IMR-90 (cell line): ENCODE measurements around the gene SEC24D. TPM values are rescaled to one million over a fixed set of nuclear protein-coding genes. Genes with fewer than 3 reads are reported as not detected.

ENCODE experiments used
- ATAC-seq: fragments of 200-7000 bp; cut with Tn5 transposase; 2 replicates; pipeline ENCODE4 v1.9.1; 2020; ENCODE audit warnings: low read depth, mild to moderate bottlenecking, moderate library complexity
- BruUV-seq: library from RNA; stranded (reverse); fragments of 400-500 nt; replicated peaks from 2 replicates; lab custom pipeline; 2021; lab: Mats Ljungman, UMichigan
- CTCF ChIA-PET: fragments of 300-600 bp; formaldehyde crosslinking; extraction: SDS; loops from one replicate; lab custom pipeline; 2021; ENCODE audit warnings: antibody characterized with exemption; lab: Yijun Ruan, JAX
- POLR2A ChIA-PET: fragments of 300-600 bp; sonication (Branson Sonifier 250); formaldehyde crosslinking; loops from one replicate; lab custom pipeline; 2022; ENCODE audit warnings: antibody characterized with exemption; ENCODE audit not compliant: unreplicated experiment; lab: Charles Lee
- DNase-seq: peaks from one replicate; pipeline ENCODE4 v3.0.0; 2013
- H2AFZ ChIP-seq: replicated peaks from 2 replicates; pipeline ENCODE3; 2013; ENCODE audit warnings: low read length, mild to moderate bottlenecking; ENCODE audit not compliant: poor library complexity
- H2AK5ac ChIP-seq: 2 replicates; pipeline ENCODE4 v1.6.1; 2013; ENCODE audit warnings: low read depth, low read length, inconsistent platforms
- H2AK9ac ChIP-seq: replicated peaks from 2 replicates; pipeline ENCODE3; 2013; ENCODE audit warnings: mild to moderate bottlenecking, low read depth, low read length, moderate library complexity; ENCODE audit not compliant: poor library complexity
- H2BK120ac ChIP-seq: 2 replicates; pipeline ENCODE4 v1.6.1; 2013; ENCODE audit warnings: low read depth, low read length, inconsistent platforms
- H2BK15ac ChIP-seq: 3 replicates; pipeline ENCODE4 v1.6.1; 2013; ENCODE audit warnings: low read depth, low read length, inconsistent platforms
- H2BK20ac ChIP-seq: 2 replicates; pipeline ENCODE4 v1.6.1; 2013; ENCODE audit warnings: low read depth, mild to moderate bottlenecking, inconsistent platforms, low read length, moderate library complexity
- H2BK5ac ChIP-seq: 2 replicates; pipeline ENCODE4 v1.6.1; 2013; ENCODE audit warnings: mild to moderate bottlenecking, low read depth, low read length, inconsistent platforms; ENCODE audit not compliant: poor library complexity, severe bottlenecking
- H3K14ac ChIP-seq: replicated peaks from 2 replicates; pipeline ENCODE4 v1.6.1; 2013; ENCODE audit warnings: low read depth, low read length, inconsistent platforms
- H3K18ac ChIP-seq: 2 replicates; pipeline ENCODE4 v1.6.1; 2013; ENCODE audit warnings: low read depth, low read length, control low read depth
- H3K23ac ChIP-seq: 2 replicates; pipeline ENCODE4 v1.6.1; 2013; ENCODE audit warnings: low read depth, low read length, inconsistent platforms
- H3K27ac ChIP-seq: 2 replicates; pipeline ENCODE4 v1.5.1; 2013; ENCODE audit warnings: mild to moderate bottlenecking, control low read depth, low read length; ENCODE audit not compliant: insufficient read depth
- H3K27me3 ChIP-seq: 2 replicates; pipeline ENCODE4 v1.6.1; 2013; ENCODE audit warnings: low read length; ENCODE audit not compliant: control insufficient read depth, insufficient read depth
- H3K36me3 ChIP-seq: 2 replicates; pipeline ENCODE4 v1.6.1; 2013; ENCODE audit warnings: low read length, mixed read lengths; ENCODE audit not compliant: control insufficient read depth, insufficient read depth
- H3K4ac ChIP-seq: 2 replicates; pipeline ENCODE4 v1.6.1; 2013; ENCODE audit warnings: low read depth, low read length, inconsistent platforms
- H3K4me1 ChIP-seq: 2 replicates; pipeline ENCODE4 v1.6.1; 2013; ENCODE audit warnings: low read length, mixed read lengths; ENCODE audit not compliant: control insufficient read depth, insufficient read depth
- H3K4me2 ChIP-seq: 2 replicates; pipeline ENCODE4 v1.6.1; 2013; ENCODE audit warnings: low read depth, mild to moderate bottlenecking, control low read depth, low read length, moderate library complexity
- H3K4me3 ChIP-seq: 2 replicates; pipeline ENCODE4 v1.5.1; 2013; ENCODE audit warnings: low read depth, mild to moderate bottlenecking, control low read depth, low read length, moderate library complexity; ENCODE audit not compliant: insufficient read depth
- H3K56ac ChIP-seq: 2 replicates; pipeline ENCODE4 v1.6.1; 2013; ENCODE audit warnings: low read length, inconsistent platforms; ENCODE audit not compliant: insufficient read depth; ENCODE audit errors: extremely low read depth
- H3K79me1 ChIP-seq, 2 experiments: 2 replicates each; pipeline ENCODE4 v1.6.1; 2013; ENCODE audit warnings: low read length in 2 of 2, inconsistent platforms in 1 of 2, low read depth in 1 of 2
- H3K9ac ChIP-seq: 2 replicates; pipeline ENCODE4 v1.6.1; 2013; ENCODE audit warnings: low read depth, low read length, control low read depth
- H3K9me1 ChIP-seq: 2 replicates; pipeline ENCODE4 v1.6.1; 2013; ENCODE audit warnings: low read length, inconsistent platforms; ENCODE audit not compliant: insufficient read depth
- H3K9me3 ChIP-seq: 2 replicates; pipeline ENCODE4 v1.6.1; 2013; ENCODE audit warnings: low read length; ENCODE audit not compliant: control insufficient read depth, insufficient read depth
- H4K20me1 ChIP-seq: 2 replicates; pipeline ENCODE4 v1.6.1; 2013; ENCODE audit warnings: low read length, inconsistent platforms; ENCODE audit not compliant: insufficient read depth
- H4K5ac ChIP-seq: 2 replicates; pipeline ENCODE4 v1.6.1; 2013; ENCODE audit warnings: mild to moderate bottlenecking, low read depth, low read length, control low read depth
- H4K8ac ChIP-seq, 2 experiments: 2 replicates each; pipeline ENCODE4 v1.6.1; 2013; ENCODE audit warnings: low read depth in 2 of 2, low read length in 2 of 2, control low read depth in 1 of 2, inconsistent platforms in 1 of 2
- H4K91ac ChIP-seq: 2 replicates; pipeline ENCODE4 v1.6.1; 2013; ENCODE audit warnings: low read depth, low read length, inconsistent platforms; ENCODE audit not compliant: insufficient read depth
- BHLHE40 ChIP-seq: fragments of 150-350 bp; IDR thresholded peaks from 2 replicates; pipeline ENCODE4 v1.6.1; 2016; ENCODE audit warnings: mild to moderate bottlenecking, low read depth, low read length
- CEBPB ChIP-seq: IDR thresholded peaks from 2 replicates; pipeline ENCODE4 v1.6.1; 2012; ENCODE audit warnings: low read depth, low read length, improper control_type of control experiment
- CHD1 ChIP-seq: IDR thresholded peaks from 2 replicates; pipeline ENCODE4 v1.6.1; 2012; ENCODE audit warnings: low read depth, low read length, improper control_type of control experiment
- CTCF ChIP-seq: conservative IDR thresholded peaks from 2 replicates; pipeline ENCODE4 v1.5.1; 2012; ENCODE audit warnings: mild to moderate bottlenecking, low read depth, low read length, improper control_type of control experiment
- FOS ChIP-seq: fragments of 150-350 bp; IDR thresholded peaks from 2 replicates; pipeline ENCODE4 v1.6.1; 2016; ENCODE audit warnings: low read depth, low read length
- MAFK ChIP-seq: IDR thresholded peaks from 2 replicates; pipeline ENCODE4 v1.6.1; 2012; ENCODE audit warnings: low read depth, low read length, improper control_type of control experiment
- MAZ ChIP-seq: IDR thresholded peaks from 2 replicates; pipeline ENCODE4 v1.6.1; 2012; ENCODE audit warnings: low read depth, mild to moderate bottlenecking, low read length, improper control_type of control experiment, moderate library complexity, borderline replicate concordance
- MXI1 ChIP-seq: IDR thresholded peaks from 2 replicates; pipeline ENCODE4 v1.6.1; 2012; ENCODE audit warnings: low read depth, mild to moderate bottlenecking, low read length, moderate library complexity, borderline replicate concordance
- NFE2L2 ChIP-seq: fragments of 150-350 bp; IDR thresholded peaks from 2 replicates; pipeline ENCODE4 v1.6.1; 2016; ENCODE audit warnings: low read depth, mild to moderate bottlenecking, low read length
- POLR2A ChIP-seq: IDR thresholded peaks from 2 replicates; pipeline ENCODE4 v1.6.1; 2012; ENCODE audit warnings: mild to moderate bottlenecking, low read depth, low read length
- RAD21 ChIP-seq: IDR thresholded peaks from 2 replicates; pipeline ENCODE4 v1.6.1; 2012; ENCODE audit warnings: low read length, improper control_type of control experiment
- RCOR1 ChIP-seq: IDR thresholded peaks from 2 replicates; pipeline ENCODE4 v1.6.1; 2012; ENCODE audit warnings: mild to moderate bottlenecking, low read length, improper control_type of control experiment; ENCODE audit not compliant: insufficient replicate concordance
- RFX5 ChIP-seq: IDR thresholded peaks from 2 replicates; pipeline ENCODE4 v1.8.0; 2012; ENCODE audit warnings: low read depth, mild to moderate bottlenecking, low read length, moderate library complexity
- SMC3 ChIP-seq: fragments of 150-350 bp; IDR thresholded peaks from 2 replicates; pipeline ENCODE4 v1.6.1; 2016; ENCODE audit warnings: low read depth, mild to moderate bottlenecking, antibody characterized with exemption, low read length, moderate library complexity
- USF2 ChIP-seq: fragments of 150-350 bp; IDR thresholded peaks from 2 replicates; pipeline ENCODE4 v1.6.1; 2017; ENCODE audit warnings: mild to moderate bottlenecking, antibody characterized with exemption, low read length, low read depth
- whole genome bisulfite sequencing, 2 experiments: methylation state at CpG; one replicate each; pipeline versions ENCODE4 v1.1.5 to v1.1.7; 2013; ENCODE audit warnings: missing lambda C conversion rate in 2 of 2; ENCODE audit not compliant: insufficient read length in 1 of 2; ENCODE audit errors: extremely low coverage in 2 of 2; 5-methylcytosine and 5-hydroxymethylcytosine counted together
- dilution Hi-C: fragments of 300-500 bp; cut with HindIII; formaldehyde crosslinking; loops from one replicate; pipeline ENCODE4 v1.14.3; 2018; ENCODE audit warnings: low sequenced_read_pairs; ENCODE audit not compliant: unreplicated experiment
- in situ Hi-C: fragments of 300-500 bp; cut with MboI; formaldehyde crosslinking; loops from 3 replicates; pipeline ENCODE4 v1.14.3; 2019; ENCODE audit warnings: low sequenced_read_pairs, inconsistent platforms, mixed read lengths
- intact Hi-C: fragments of 100-400 bp; cut with micrococcal nuclease; formaldehyde crosslinking; loops from 2 replicates; pipeline ENCODE4 v1.10.0; 2022
- polyA plus RNA-seq, 3 experiments: library from polyadenylated mRNA; depleted of rRNA; stranded (reverse); fragments of >200 nt; gene quantifications; 2 replicates each; pipeline ENCODE4 v1.2.3, GENCODE V29; 2012; ENCODE audit warnings: low replicate concordance in 1 of 3
- total RNA-seq: library from RNA; depleted of rRNA; stranded (reverse); fragments of >200 nt; gene quantifications from 2 replicates; pipeline ENCODE4 v1.2.3, GENCODE V29; 2012
- TF ChIP-seq, protein P1 (sequence below): fragments of 150-350 bp; IDR thresholded peaks from 2 replicates; pipeline ENCODE4 v1.6.1; 2016; ENCODE audit warnings: low read depth, mild to moderate bottlenecking, low read length, moderate library complexity, borderline replicate concordance

Gene SEC24D
- total and polyA plus RNA-seq, 2 of the 4 experiments (the other 2 are of a cell fraction): 93.2 to 111 TPM

DNA sequence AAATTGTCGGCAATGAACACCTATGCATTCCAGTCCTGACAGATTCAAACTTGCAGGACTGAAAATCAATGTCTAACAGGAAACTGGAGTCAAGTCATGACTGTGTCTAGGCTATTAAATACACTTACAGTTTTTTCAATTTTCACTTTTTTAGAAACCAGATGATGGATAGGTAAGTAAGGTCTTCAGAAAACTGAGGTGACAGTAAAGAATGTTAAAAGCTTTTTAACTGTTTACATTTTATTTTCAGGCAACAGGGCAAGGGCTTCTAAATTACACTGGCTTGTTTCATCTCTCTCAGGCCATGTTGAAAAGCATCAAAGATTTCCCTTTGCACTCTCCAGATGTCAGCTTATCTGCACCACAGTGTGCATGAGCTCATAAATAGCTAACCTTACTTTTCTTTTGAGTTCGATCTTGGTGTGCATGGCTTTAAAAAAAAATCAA is 65.2 kb downstream of the SEC24D start:
- no peak overlapping the region for H3K23ac ChIP-seq
- ChIA-PET CTCF (no interaction called here), POLR2A (no interaction called here)
- DNase-seq: peak; percentile 39
- H3K36me3 ChIP-seq: peaks cover 21% of the 10 kb centered on the region
- no peak overlapping the region for H2AFZ ChIP-seq
- intact Hi-C loops: no loop called here
- no peaks in the 10 kb centered on the region for H3K9me3 ChIP-seq
- no peak overlapping the region for H3K18ac ChIP-seq
- H4K5ac ChIP-seq: no peak overlapping the region
- no peak overlapping the region for H3K4ac ChIP-seq
- peaks cover 18% of the 10 kb centered on the region for H3K4me1 ChIP-seq
- TF ChIP-seq MAZ: no peak
- no peak for TF ChIP-seq NFE2L2
- TF ChIP-seq RFX5: no peak
- TF ChIP-seq CEBPB: no peak
- no peak for TF ChIP-seq USF2
- no peak for TF ChIP-seq RAD21
- no peak for TF ChIP-seq MXI1
- no peak for TF ChIP-seq FOS
- no peak for TF ChIP-seq BHLHE40
- no peak for TF ChIP-seq CTCF
- TF ChIP-seq RCOR1: no peak
- no peak for TF ChIP-seq CHD1
- no peak for TF ChIP-seq POLR2A
- no peak for TF ChIP-seq SMC3
- TF ChIP-seq, protein P1, sequence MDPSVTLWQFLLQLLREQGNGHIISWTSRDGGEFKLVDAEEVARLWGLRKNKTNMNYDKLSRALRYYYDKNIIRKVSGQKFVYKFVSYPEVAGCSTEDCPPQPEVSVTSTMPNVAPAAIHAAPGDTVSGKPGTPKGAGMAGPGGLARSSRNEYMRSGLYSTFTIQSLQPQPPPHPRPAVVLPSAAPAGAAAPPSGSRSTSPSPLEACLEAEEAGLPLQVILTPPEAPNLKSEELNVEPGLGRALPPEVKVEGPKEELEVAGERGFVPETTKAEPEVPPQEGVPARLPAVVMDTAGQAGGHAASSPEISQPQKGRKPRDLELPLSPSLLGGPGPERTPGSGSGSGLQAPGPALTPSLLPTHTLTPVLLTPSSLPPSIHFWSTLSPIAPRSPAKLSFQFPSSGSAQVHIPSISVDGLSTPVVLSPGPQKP: no peak
- TF ChIP-seq MAFK: no peak
- no peak overlapping the region for H2BK15ac ChIP-seq
- no TSS peak for BruUV-seq
- H2AK5ac ChIP-seq: no peak overlapping the region
- ATAC-seq: no peak
- no peak overlapping the region for H4K91ac ChIP-seq
- H3K27ac ChIP-seq: peak overlapping the region; percentile 36; the same call in 1 of the 2 replicates
- H3K9me1 ChIP-seq: peaks cover 8% of the 10 kb centered on the region
- no peak overlapping the region for H4K8ac ChIP-seq
- no peak overlapping the region for H3K4me2 ChIP-seq
- no peak overlapping the region for H3K4me3 ChIP-seq
- no peak overlapping the region for H2AK9ac ChIP-seq
- no CpG with 5 or more reads among the region's 2 CpGs for WGBS, 2 experiments
- H3K79me1 ChIP-seq: peaks cover 24 to 54% of the 10 kb centered on the region in 2 experiments
- in situ Hi-C loops: no loop called here
- H3K9ac ChIP-seq: no peak overlapping the region
- H3K27me3 ChIP-seq: no peaks in the 10 kb centered on the region
- H3K56ac ChIP-seq: no peak overlapping the region
- H2BK5ac ChIP-seq: peak overlapping the region; percentile 44
- no peak overlapping the region for H2BK20ac ChIP-seq
- dilution Hi-C loops: no loop called here
- no peak overlapping the region for H2BK120ac ChIP-seq
- H3K14ac ChIP-seq: no peak overlapping the region
- peaks cover 49% of the 10 kb centered on the region; the same call in 1 of the 2 replicates for H4K20me1 ChIP-seq
